Esophagus squamous epithelium (tissue), 5 donors: ENCODE data around the gene RDH12. TPM values are rescaled to one million over a fixed set of nuclear protein-coding genes. Genes with fewer than 3 reads are reported as not detected.
A peak's percentile ranks its signal among the peaks of the same experiment; 100 is the strongest.

Source experiments
- DNase-seq: peaks from one replicate; lab custom pipeline; 2025; lab: John Stamatoyannopoulos, UW
- H3K27ac ChIP-seq, 4 donors: fragments of 200-600 bp; sonication (generic); one replicate each; pipeline ENCODE4 v1.5.1; 2016 to 2019; ENCODE audit warnings: mild to moderate bottlenecking in 1 of 4
- H3K27me3 ChIP-seq, 4 donors: fragments of 200-600 bp; sonication (generic); 1 replicate in 3 of 4; 2 replicates in 1 of 4; pipeline versions ENCODE4 v1.5.1 to v1.6.0; 2017 to 2021; ENCODE audit warnings: antibody characterized with exemption in 1 of 4
- H3K36me3 ChIP-seq, 3 donors: fragments of 200-600 bp; sonication (generic); one replicate each; pipeline ENCODE4 v1.5.1; 2016 to 2019
- H3K4me1 ChIP-seq, 3 donors: fragments of 200-600 bp; sonication (generic); one replicate each; pipeline ENCODE4 v1.5.1; 2017 to 2019
- H3K4me3 ChIP-seq, 4 donors: fragments of 200-600 bp; sonication (generic); 1 replicate in 3 of 4; 2 replicates in 1 of 4; pipeline ENCODE4 v1.5.1; 2016 to 2019; ENCODE audit warnings: mild to moderate bottlenecking in 2 of 4, moderate library complexity in 1 of 4
- H3K9me3 ChIP-seq, 3 donors: fragments of 200-600 bp; sonication (generic); one replicate each; pipeline ENCODE4 v1.5.1; 2016 to 2019
- CTCF ChIP-seq, 6 experiments: fragments of 450-650 bp in 4 of 6; fragments of 200-600 bp in 2 of 6; sonication (generic) in 2 of 6; IDR thresholded peaks; one replicate each; pipeline ENCODE4 v1.5.1; 2016 to 2019; ENCODE audit warnings: antibody characterized with exemption in 6 of 6, mild to moderate bottlenecking in 4 of 6, moderate library complexity in 4 of 6
- POLR2A ChIP-seq, 4 donors: fragments of 450-650 bp; IDR thresholded peaks; one replicate each; pipeline ENCODE4 v1.6.1; 2017; ENCODE audit warnings: antibody characterized with exemption in 4 of 4, mild to moderate bottlenecking in 4 of 4, moderate library complexity in 3 of 4
- WGBS, 2 donors: methylation state at CpG; one replicate each; pipeline ENCODE4 v1.1.5; 2018; 5-methylcytosine and 5-hydroxymethylcytosine counted together
- intact Hi-C: fragments of 100-400 bp; cut with DNase I; formaldehyde crosslinking; loops from one replicate; pipeline ENCODE4 v1.15.0; 2022
- total RNA-seq, 4 donors: library from RNA; depleted of rRNA; stranded (reverse); fragments of >200 nt; gene quantifications; one replicate each; pipeline ENCODE4 v1.1.0, GENCODE V29; 2016
- donor health status: DM: yes; HTN: yes; CAD: no.

Gene RDH12
- total RNA-seq, 4 donors from 2014 or later: 4.0 to 35.3 (median 29.4) TPM

- H3K9me3 ChIP-seq: no peaks in the 10 kb centered on the region
- peaks cover 17 to 98% (median 29%) of the 10 kb centered on the region in 3 donors for H3K36me3 ChIP-seq
- H3K4me3 ChIP-seq: no peak overlapping the region
- H3K27me3 ChIP-seq: no peaks in the 10 kb centered on the region
- TF ChIP-seq POLR2A (IDR thresholded peaks at IDR 0.05) (no peak), CTCF (IDR thresholded peaks at IDR 0.05) (no peak)
- 66 to 70% methylated on average over 5 of the region's 5 CpGs for WGBS, 2 donors
- H3K27ac ChIP-seq: peak overlapping the region; percentile 36 to 73 (median 62)
- intact Hi-C loops: no loop called here
- H3K4me1 ChIP-seq: peaks cover 0 to 41% (median 0%) of the 10 kb centered on the region in 3 donors
- DNase-seq: no peak
Measured at GRCh38 chr14:67765192-67765834, 63.6 kb downstream of the RDH12 start.

DNA sequence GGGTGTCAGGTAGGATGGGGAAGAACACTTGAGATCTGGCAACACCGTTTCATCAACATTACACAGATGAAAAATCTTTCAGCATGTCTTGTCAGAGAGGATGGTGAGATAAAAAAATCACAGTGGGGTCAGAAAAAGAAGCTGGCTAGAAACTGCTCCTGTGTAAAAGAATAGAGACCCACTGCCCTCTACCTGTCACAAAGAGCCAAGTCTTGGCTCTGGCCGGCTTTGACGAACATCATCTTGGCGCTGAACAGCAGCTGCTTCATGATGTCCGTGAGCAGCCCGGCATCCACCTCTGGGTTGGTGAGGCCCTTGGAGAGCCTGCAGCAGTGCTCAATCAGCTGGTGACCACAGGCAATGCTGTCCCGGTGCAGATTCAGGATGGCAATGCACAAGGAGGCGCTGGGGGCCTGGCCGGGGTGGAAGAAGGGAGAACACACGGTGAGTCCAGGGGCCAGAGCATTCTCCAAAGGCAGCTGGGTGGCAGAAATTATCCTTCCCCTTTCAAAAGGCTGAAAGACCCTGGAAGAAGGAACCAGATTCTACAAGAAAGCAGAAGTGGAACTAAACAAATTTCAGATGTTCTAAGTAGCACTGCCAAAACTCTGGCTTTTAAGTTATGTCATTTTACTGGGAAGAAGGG is 64.5 kb downstream of the RDH12 start:
- DNase-seq: no peak

GRCh38 chr14:67768219-67768618 is 66.5 kb downstream of the RDH12 start:
- no peak overlapping the region for H3K4me3 ChIP-seq
- DNase-seq: no peak
- no peaks in the 10 kb centered on the region for H3K9me3 ChIP-seq
- peaks cover 0 to 98% (median 30%) of the 10 kb centered on the region in 3 donors for H3K36me3 ChIP-seq
- WGBS, 2 donors: 75 to 80% methylated on average over 2 of the region's 2 CpGs
- no peaks in the 10 kb centered on the region for H3K27me3 ChIP-seq
- intact Hi-C loops: no loop called here
- TF ChIP-seq CTCF (IDR thresholded peaks at IDR 0.05) (no peak), POLR2A (IDR thresholded peaks at IDR 0.05) (no peak)
- H3K4me1 ChIP-seq: peaks cover 0 to 30% (median 0%) of the 10 kb centered on the region in 3 donors
- H3K27ac ChIP-seq: no peak overlapping the region

More for the DNA sequence above, 64.5 kb downstream of the RDH12 start:
- H3K27ac ChIP-seq: peak overlapping the region; percentile 36 to 73 (median 62)
- H3K9me3 ChIP-seq: no peaks in the 10 kb centered on the region
- intact Hi-C loops: no loop called here
- H3K27me3 ChIP-seq: no peaks in the 10 kb centered on the region
- H3K4me3 ChIP-seq: no peak overlapping the region
- H3K36me3 ChIP-seq: peaks cover 8 to 98% (median 29%) of the 10 kb centered on the region in 3 donors
- H3K4me1 ChIP-seq: peaks cover 0 to 41% (median 0%) of the 10 kb centered on the region in 3 donors
- 71 to 78% methylated on average over 5 to 8 of the region's 10 CpGs for WGBS, 2 donors
- no peak for TF ChIP-seq POLR2A (IDR thresholded peaks at IDR 0.05)
- TF ChIP-seq CTCF (IDR thresholded peaks at IDR 0.05): peak in 2 of 6 experiments; percentile 16 to 17

- peaks cover 0 to 37% (median 0%) of the 10 kb centered on the region in 3 donors for H3K4me1 ChIP-seq
- 78 to 79% methylated on average over 4 to 5 of the region's 5 CpGs for WGBS, 2 donors
- no peak for DNase-seq
- H3K27ac ChIP-seq: peak overlapping the region in 1 of 4 donors; percentile 20
- intact Hi-C loops: no loop called here
- no peaks in the 10 kb centered on the region for H3K9me3 ChIP-seq
- H3K36me3 ChIP-seq: peaks cover 5 to 99% (median 42%) of the 10 kb centered on the region in 3 donors
- TF ChIP-seq POLR2A (IDR thresholded peaks at IDR 0.05): no peak
- TF ChIP-seq CTCF (IDR thresholded peaks at IDR 0.05): no peak
- no peaks in the 10 kb centered on the region for H3K27me3 ChIP-seq
- no peak overlapping the region for H3K4me3 ChIP-seq
Measured at GRCh38 chr14:67773844-67774377, 72.2 kb downstream of the RDH12 start.
